H9 (cell line): ENCODE results near the gene CALML5. TPM values are rescaled to one million over a fixed set of nuclear protein-coding genes. Genes with fewer than 3 reads are reported as not detected.

Source experiments
- DNase-seq: peaks from one replicate; pipeline ENCODE4 v3.0.0-alpha.2; 2017
- H2AFZ ChIP-seq: one replicate; pipeline ENCODE4 v1.6.1; 2013; ENCODE audit warnings: mild to moderate bottlenecking, low read length, control low read depth, moderate library complexity
- H2AK5ac ChIP-seq: 2 replicates; pipeline ENCODE4 v1.6.1; 2013; ENCODE audit warnings: low read length, control low read depth, mixed read lengths; ENCODE audit not compliant: insufficient read length
- H2BK120ac ChIP-seq: one replicate; pipeline ENCODE4 v1.6.1; 2013; ENCODE audit warnings: low read depth, mild to moderate bottlenecking, low read length, control low read depth, inconsistent platforms; ENCODE audit not compliant: poor library complexity, severe bottlenecking
- H2BK12ac ChIP-seq: 2 replicates; pipeline ENCODE4 v1.6.1; 2013; ENCODE audit warnings: low read length, control low read depth, mixed read lengths, low read depth; ENCODE audit not compliant: insufficient read length
- H2BK15ac ChIP-seq: 2 replicates; pipeline ENCODE4 v1.6.1; 2013; ENCODE audit warnings: low read depth, low read length, control low read depth
- H2BK20ac ChIP-seq: one replicate; pipeline ENCODE4 v1.6.1; 2013; ENCODE audit warnings: low read depth, mild to moderate bottlenecking, low read length, control low read depth, inconsistent platforms; ENCODE audit not compliant: poor library complexity, severe bottlenecking
- H2BK5ac ChIP-seq: 2 replicates; pipeline ENCODE4 v1.6.1; 2013; ENCODE audit warnings: low read length, control low read depth, mixed read lengths; ENCODE audit not compliant: insufficient read length
- H3K14ac ChIP-seq: 2 replicates; pipeline ENCODE4 v1.6.1; 2013; ENCODE audit warnings: low read length, control low read depth; ENCODE audit not compliant: insufficient read depth
- H3K18ac ChIP-seq: 2 replicates; pipeline ENCODE4 v1.6.1; 2013; ENCODE audit warnings: low read depth, mild to moderate bottlenecking, mixed read lengths, low read length, control low read depth; ENCODE audit not compliant: insufficient read length
- H3K23ac ChIP-seq: 2 replicates; pipeline ENCODE4 v1.6.1; 2013; ENCODE audit warnings: low read length, control low read depth, mixed read lengths, low read depth; ENCODE audit not compliant: insufficient read length
- H3K23me2 ChIP-seq: 2 replicates; pipeline ENCODE4 v1.6.1; 2013; ENCODE audit warnings: low read depth, mild to moderate bottlenecking, mixed read lengths, low read length, control low read depth; ENCODE audit not compliant: insufficient read length, poor library complexity, severe bottlenecking
- H3K27ac ChIP-seq: 2 replicates; pipeline ENCODE4 v1.5.1; 2013; ENCODE audit warnings: low read length, control low read depth, mixed read lengths, low read depth; ENCODE audit not compliant: insufficient read length
- H3K27me3 ChIP-seq: 2 replicates; pipeline ENCODE4 v1.6.1; 2013; ENCODE audit warnings: low read length, control low read depth, inconsistent platforms; ENCODE audit not compliant: insufficient read depth
- H3K4ac ChIP-seq: 2 replicates; pipeline ENCODE4 v1.6.1; 2013; ENCODE audit warnings: low read depth, mild to moderate bottlenecking, control low read depth, inconsistent platforms, low read length, moderate library complexity
- H3K4me1 ChIP-seq: 2 replicates; pipeline ENCODE4 v1.6.1; 2013; ENCODE audit warnings: low read length, control low read depth, inconsistent platforms; ENCODE audit not compliant: insufficient read depth
- H3K4me2 ChIP-seq: 2 replicates; pipeline ENCODE4 v1.6.1; 2013; ENCODE audit warnings: low read length, control low read depth, mixed read lengths; ENCODE audit not compliant: insufficient read length, insufficient read depth
- H3K56ac ChIP-seq: 2 replicates; pipeline ENCODE4 v1.6.1; 2013; ENCODE audit warnings: low read depth, mild to moderate bottlenecking, mixed read lengths, low read length, control low read depth; ENCODE audit not compliant: insufficient read length
- H3K79me1 ChIP-seq: 2 replicates; pipeline ENCODE4 v1.6.1; 2013; ENCODE audit warnings: low read depth, mild to moderate bottlenecking, moderate library complexity, low read length, control low read depth, inconsistent platforms; ENCODE audit not compliant: insufficient read depth, poor library complexity, severe bottlenecking
- H3K79me2 ChIP-seq: 2 replicates; pipeline ENCODE4 v1.6.1; 2013; ENCODE audit warnings: low read length, control low read depth, inconsistent platforms; ENCODE audit not compliant: insufficient read depth
- H3K9ac ChIP-seq: 2 replicates; pipeline ENCODE4 v1.6.1; 2013; ENCODE audit warnings: low read length, control low read depth, mixed read lengths; ENCODE audit not compliant: insufficient read length; ENCODE audit errors: extremely low read depth
- H3K9me3 ChIP-seq: one replicate; pipeline ENCODE4 v1.6.1; 2013; ENCODE audit warnings: low read depth, low read length, inconsistent platforms; ENCODE audit not compliant: control insufficient read depth
- H3T11ph ChIP-seq: one replicate; pipeline ENCODE4 v1.6.1; 2013; ENCODE audit warnings: mild to moderate bottlenecking, low read length, control low read depth, inconsistent platforms
- H4K20me1 ChIP-seq: one replicate; pipeline ENCODE4 v1.6.1; 2013; ENCODE audit not compliant: control insufficient read depth, insufficient read length, insufficient read depth
- H4K5ac ChIP-seq: 2 replicates; pipeline ENCODE4 v1.6.1; 2013; ENCODE audit warnings: low read depth, mild to moderate bottlenecking, mixed read lengths, low read length, control low read depth; ENCODE audit not compliant: insufficient read length
- H4K8ac ChIP-seq: replicated peaks from 2 replicates; pipeline ENCODE4 v1.6.1; 2013; ENCODE audit warnings: low read length, control low read depth, mixed read lengths, low read depth; ENCODE audit not compliant: insufficient read length
- H4K91ac ChIP-seq: 2 replicates; pipeline ENCODE4 v1.6.1; 2013; ENCODE audit warnings: low read depth, mild to moderate bottlenecking, moderate library complexity, mixed read lengths, low read length, control low read depth; ENCODE audit not compliant: insufficient read length
- H3K27ac Mint-ChIP-seq, 3 experiments: 2 replicates in 2 of 3; 3 replicates in 1 of 3; pipeline ENCODE4 v1.8.0; 2020 to 2021; ENCODE audit warnings: mixed read lengths in 3 of 3, mild to moderate bottlenecking in 1 of 3, moderate library complexity in 1 of 3
- H3K27me3 Mint-ChIP-seq: 2 replicates; pipeline ENCODE4 v1.8.0; 2021; ENCODE audit warnings: low read depth, mild to moderate bottlenecking, moderate library complexity, mixed read lengths
- H3K36me3 Mint-ChIP-seq, 3 experiments: 2 replicates in 2 of 3; 3 replicates in 1 of 3; pipeline ENCODE4 v1.8.0; 2020 to 2021; ENCODE audit warnings: low read depth in 3 of 3, mixed read lengths in 3 of 3; ENCODE audit not compliant: insufficient read depth in 1 of 3
- H3K4me1 Mint-ChIP-seq, 2 experiments: 2 replicates each; pipeline ENCODE4 v1.8.0; 2020; ENCODE audit warnings: mixed read lengths in 2 of 2
- H3K4me3 Mint-ChIP-seq, 2 experiments: 2 replicates in 1 of 2; 3 replicates in 1 of 2; pipeline ENCODE4 v1.8.0; 2020 to 2021; ENCODE audit warnings: mild to moderate bottlenecking in 2 of 2, mixed read lengths in 2 of 2, moderate library complexity in 1 of 2
- H3K9me3 Mint-ChIP-seq, 2 experiments: 2 replicates in 1 of 2; 3 replicates in 1 of 2; pipeline ENCODE4 v1.8.0; 2020; ENCODE audit warnings: mild to moderate bottlenecking in 2 of 2, mixed read lengths in 2 of 2, moderate library complexity in 1 of 2
- CTCF ChIP-seq: fragments of 200-600 bp; sonication (generic); conservative IDR thresholded peaks from 3 replicates; pipeline ENCODE4 v1.8.0; 2021; ENCODE audit warnings: antibody characterized with exemption, mild to moderate bottlenecking
- WGBS: extraction: QIAGEN DNeasy Blood & Tissue Kit; methylation state at CpG from one replicate; pipeline ENCODE4 v1.1.7; 2013; ENCODE audit warnings: missing lambda C conversion rate, low lambda C conversion rate, mixed read lengths; ENCODE audit not compliant: insufficient read length; ENCODE audit errors: extremely low coverage; 5-methylcytosine and 5-hydroxymethylcytosine counted together
- total RNA-seq: library from RNA; stranded (reverse); gene quantifications from 2 replicates; pipeline ENCODE4 v1.2.1, GENCODE V29; 2021

Gene CALML5
- total RNA-seq, 1 experiment from 2014 or later: not detected

GRCh38 chr10:5509691-5510090 is 10.3 kb upstream of the CALML5 start:
- no peaks in the 10 kb centered on the region for H3K79me1 ChIP-seq
- no peak overlapping the region for H4K5ac ChIP-seq
- H2AK5ac ChIP-seq: no peak overlapping the region
- H3K9ac ChIP-seq: no peak overlapping the region
- H3K56ac ChIP-seq: no peak overlapping the region
- H3K4me1 Mint-ChIP-seq: peaks cover 9 to 20% of the 10 kb centered on the region in 2 experiments
- no peaks in the 10 kb centered on the region for H3K27me3 ChIP-seq
- H3K4ac ChIP-seq: no peak overlapping the region
- H3K36me3 Mint-ChIP-seq: no peaks in the 10 kb centered on the region
- no peak overlapping the region for H3K27ac ChIP-seq
- H3K4me2 ChIP-seq: no peak overlapping the region
- DNase-seq: no peak
- no peaks in the 10 kb centered on the region for H3K4me1 ChIP-seq
- H4K91ac ChIP-seq: no peak overlapping the region
- no peaks in the 10 kb centered on the region for H3K9me3 ChIP-seq
- no peak overlapping the region for H2BK15ac ChIP-seq
- no peak overlapping the region for H3K23ac ChIP-seq
- no peak overlapping the region for H2AFZ ChIP-seq
- H3T11ph ChIP-seq: no peak overlapping the region
- no peak overlapping the region for H2BK5ac ChIP-seq
- H2BK12ac ChIP-seq: no peak overlapping the region
- H2BK120ac ChIP-seq: no peak overlapping the region
- H3K9me3 Mint-ChIP-seq: no peaks in the 10 kb centered on the region
- H3K79me2 ChIP-seq: no peaks in the 10 kb centered on the region
- no peak overlapping the region for H4K8ac ChIP-seq
- no peak overlapping the region for H3K4me3 Mint-ChIP-seq
- H2BK20ac ChIP-seq: no peak overlapping the region
- WGBS: no CpG with 5 or more reads among the region's 11 CpGs
- H3K27me3 Mint-ChIP-seq: peaks cover 2% of the 10 kb centered on the region
- no peaks in the 10 kb centered on the region for H3K23me2 ChIP-seq
- no peak overlapping the region for H3K27ac Mint-ChIP-seq
- no peak overlapping the region for H3K18ac ChIP-seq
- no peak overlapping the region for H3K14ac ChIP-seq
- H4K20me1 ChIP-seq: no peaks in the 10 kb centered on the region
- TF ChIP-seq CTCF: no peak
